ENCODE measurements around the gene TUSC2.

DNA sequence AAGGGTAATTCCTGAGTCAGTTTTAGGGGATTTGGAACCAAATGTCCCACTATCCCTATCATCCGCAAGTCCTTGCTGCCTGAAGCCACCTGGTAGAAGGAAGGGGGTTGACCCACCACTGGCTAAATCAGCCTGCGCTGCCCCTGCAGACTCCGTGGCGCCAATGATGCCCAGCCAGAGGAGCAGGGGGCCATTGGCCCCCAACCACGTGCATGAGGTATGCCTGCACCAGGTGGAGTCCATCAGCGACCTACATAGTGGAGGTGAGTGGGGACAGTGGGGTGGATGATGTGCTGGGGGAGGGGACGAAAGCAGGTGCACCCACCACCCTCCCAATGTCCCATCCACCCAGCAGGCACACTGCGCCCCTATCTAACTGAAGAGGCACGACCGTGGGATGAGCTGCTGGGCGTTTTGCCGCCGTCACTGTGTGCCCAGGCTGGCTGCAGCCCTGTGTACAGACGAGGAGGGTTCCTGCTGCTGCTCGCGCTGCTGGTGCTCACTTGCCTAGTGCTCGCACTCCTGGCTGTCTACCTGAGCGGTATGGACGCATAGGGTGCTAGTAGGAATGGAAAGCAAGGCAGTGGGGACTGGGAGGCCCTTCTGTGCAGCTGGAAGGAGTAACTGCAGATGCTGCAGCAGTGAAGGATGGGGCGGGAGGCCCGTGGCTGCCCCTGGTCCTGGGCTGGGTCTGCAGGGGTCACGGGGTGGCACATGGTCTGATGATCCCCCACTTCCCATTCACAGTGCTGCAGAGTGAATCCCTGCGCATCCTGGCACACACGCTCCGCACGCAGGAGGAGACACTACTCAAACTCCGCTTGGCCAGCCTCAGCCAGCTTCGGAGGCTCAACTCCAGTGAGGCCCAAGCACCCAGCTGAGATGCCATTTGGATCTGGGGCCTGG is 41.4 kb downstream of the TUSC2 start:
- TF ChIP-seq EZH2 (IDR thresholded peaks at IDR 0.05) (no peak), POLR2AphosphoS5 (IDR thresholded peaks at IDR 0.05; ENCODE audit: borderline replicate concordance, low read depth, low read length) (peak; percentile 2; the same call in 1 of the 2 replicates)
